ENCODE measurements around the gene DEAF1.

GRCh38 chr11:665704-666281 is 29.2 kb downstream of the DEAF1 start:
- TF ChIP-seq, protein P1, sequence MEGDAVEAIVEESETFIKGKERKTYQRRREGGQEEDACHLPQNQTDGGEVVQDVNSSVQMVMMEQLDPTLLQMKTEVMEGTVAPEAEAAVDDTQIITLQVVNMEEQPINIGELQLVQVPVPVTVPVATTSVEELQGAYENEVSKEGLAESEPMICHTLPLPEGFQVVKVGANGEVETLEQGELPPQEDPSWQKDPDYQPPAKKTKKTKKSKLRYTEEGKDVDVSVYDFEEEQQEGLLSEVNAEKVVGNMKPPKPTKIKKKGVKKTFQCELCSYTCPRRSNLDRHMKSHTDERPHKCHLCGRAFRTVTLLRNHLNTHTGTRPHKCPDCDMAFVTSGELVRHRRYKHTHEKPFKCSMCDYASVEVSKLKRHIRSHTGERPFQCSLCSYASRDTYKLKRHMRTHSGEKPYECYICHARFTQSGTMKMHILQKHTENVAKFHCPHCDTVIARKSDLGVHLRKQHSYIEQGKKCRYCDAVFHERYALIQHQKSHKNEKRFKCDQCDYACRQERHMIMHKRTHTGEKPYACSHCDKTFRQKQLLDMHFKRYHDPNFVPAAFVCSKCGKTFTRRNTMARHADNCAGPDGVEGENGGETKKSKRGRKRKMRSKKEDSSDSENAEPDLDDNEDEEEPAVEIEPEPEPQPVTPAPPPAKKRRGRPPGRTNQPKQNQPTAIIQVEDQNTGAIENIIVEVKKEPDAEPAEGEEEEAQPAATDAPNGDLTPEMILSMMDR (IDR thresholded peaks at IDR 0.05): no peak
- TF ChIP-seq POLR2A (IDR thresholded peaks at IDR 0.05): no peak

Data from body of pancreas (tissue), 4 donors.